Gastrocnemius medialis (tissue), 4 donors: ENCODE results near the gene NUDT4. TPM values are rescaled to one million over a fixed set of nuclear protein-coding genes. Genes with fewer than 3 reads are reported as not detected.

ENCODE experiments used
- ATAC-seq, 2 donors: fragments of 150-250 bp; one replicate each; pipeline ENCODE4 v1.9.1; 2016
- DNase-seq, 2 donors: peaks; one replicate each; pipeline ENCODE4 v3.0.0-alpha.2; 2019
- H3K27ac ChIP-seq, 4 donors: fragments of 200-600 bp; sonication (generic); 1 replicate in 1 of 4; 2 replicates in 3 of 4; pipeline ENCODE4 v1.5.1; 2016 to 2018; ENCODE audit warnings: mild to moderate bottlenecking in 2 of 4, moderate library complexity in 1 of 4
- H3K27me3 ChIP-seq, 3 donors: fragments of 200-600 bp; sonication (generic) in 2 of 3; 1 replicate in 1 of 3; 2 replicates in 2 of 3; pipeline versions ENCODE4 v1.5.1 to v1.6.0; 2016 to 2019; ENCODE audit warnings: mild to moderate bottlenecking in 1 of 3, moderate library complexity in 1 of 3
- H3K36me3 ChIP-seq, 2 donors: fragments of 200-600 bp; sonication (generic) in 1 of 2; one replicate each; pipeline ENCODE4 v1.5.1; 2017 to 2018
- H3K4me1 ChIP-seq, 2 donors: fragments of 200-600 bp; sonication (generic) in 1 of 2; one replicate each; pipeline ENCODE4 v1.5.1; 2016 to 2017; ENCODE audit warnings: mild to moderate bottlenecking in 2 of 2
- H3K4me3 ChIP-seq, 4 donors: fragments of 200-600 bp; sonication (generic) in 3 of 4; 1 replicate in 1 of 4; 2 replicates in 3 of 4; pipeline ENCODE4 v1.5.1; 2016 to 2019; ENCODE audit warnings: mild to moderate bottlenecking in 2 of 4
- H3K9me3 ChIP-seq, 3 donors: fragments of 200-600 bp; sonication (generic) in 2 of 3; 1 replicate in 1 of 3; 2 replicates in 2 of 3; pipeline ENCODE4 v1.5.1; 2016 to 2019
- POLR2A ChIP-seq, 2 donors: fragments of 450-650 bp; IDR thresholded peaks; one replicate each; pipeline ENCODE4 v1.6.1; 2017; ENCODE audit warnings: antibody characterized with exemption in 2 of 2, mild to moderate bottlenecking in 2 of 2, moderate library complexity in 2 of 2
- in situ Hi-C, 4 donors: fragments of 200-750 bp; cut with MboI; loops; one replicate each; pipeline versions ENCODE4 v1.15.0 to v1.8.0; 2017; ENCODE audit warnings: low sequenced_read_pairs in 4 of 4
- intact Hi-C: fragments of 100-400 bp; cut with DNase I; formaldehyde crosslinking; loops from one replicate; pipeline ENCODE4 v1.15.1; 2023; ENCODE audit warnings: low total_unique reads
- total RNA-seq, 4 donors: library from RNA; depleted of rRNA; stranded (reverse); fragments of >200 nt; gene quantifications; one replicate each; pipeline versions ENCODE4 v1.1.0 to v1.2.3, GENCODE V29; 2016
- TF ChIP-seq, protein P1 (sequence below), 5 experiments: fragments of 450-650 bp in 3 of 5; fragments of 200-600 bp in 2 of 5; sonication (generic) in 2 of 5; IDR thresholded peaks in 4 of 5; conservative IDR thresholded peaks in 1 of 5; 1 replicate in 4 of 5; 2 replicates in 1 of 5; pipeline ENCODE4 v1.5.1; 2016 to 2019; ENCODE audit warnings: antibody characterized with exemption in 5 of 5, mild to moderate bottlenecking in 3 of 5, moderate library complexity in 3 of 5

The NUDT4 gene
- total RNA-seq, 4 donors from 2014 or later = 26.8 to 299 (median 51.1) TPM

GRCh38 chr12:93447555-93448290, 70.0 kb downstream of the NUDT4 start:
- Histone ChIP-seq H3K4me3 (no peak overlapping the region), H3K27me3 (no peaks in the 10 kb centered on the region), H3K36me3 (no peaks in the 10 kb centered on the region), H3K9me3 (no peaks in the 10 kb centered on the region), H3K4me1 (peaks cover 6% of the 10 kb centered on the region in 2 donors), H3K27ac (no peak overlapping the region)
- no peak for TF ChIP-seq POLR2A (IDR thresholded peaks at IDR 0.05)
- TF ChIP-seq, protein P1, sequence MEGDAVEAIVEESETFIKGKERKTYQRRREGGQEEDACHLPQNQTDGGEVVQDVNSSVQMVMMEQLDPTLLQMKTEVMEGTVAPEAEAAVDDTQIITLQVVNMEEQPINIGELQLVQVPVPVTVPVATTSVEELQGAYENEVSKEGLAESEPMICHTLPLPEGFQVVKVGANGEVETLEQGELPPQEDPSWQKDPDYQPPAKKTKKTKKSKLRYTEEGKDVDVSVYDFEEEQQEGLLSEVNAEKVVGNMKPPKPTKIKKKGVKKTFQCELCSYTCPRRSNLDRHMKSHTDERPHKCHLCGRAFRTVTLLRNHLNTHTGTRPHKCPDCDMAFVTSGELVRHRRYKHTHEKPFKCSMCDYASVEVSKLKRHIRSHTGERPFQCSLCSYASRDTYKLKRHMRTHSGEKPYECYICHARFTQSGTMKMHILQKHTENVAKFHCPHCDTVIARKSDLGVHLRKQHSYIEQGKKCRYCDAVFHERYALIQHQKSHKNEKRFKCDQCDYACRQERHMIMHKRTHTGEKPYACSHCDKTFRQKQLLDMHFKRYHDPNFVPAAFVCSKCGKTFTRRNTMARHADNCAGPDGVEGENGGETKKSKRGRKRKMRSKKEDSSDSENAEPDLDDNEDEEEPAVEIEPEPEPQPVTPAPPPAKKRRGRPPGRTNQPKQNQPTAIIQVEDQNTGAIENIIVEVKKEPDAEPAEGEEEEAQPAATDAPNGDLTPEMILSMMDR (IDR thresholded peaks at IDR 0.05 in 4 of 5, conservative IDR thresholded peaks at IDR 0.05 in 1 of 5) = no peak
- intact Hi-C loops (no loop called here), in situ Hi-C loops (no loop called here)
- ATAC-seq (no peak), DNase-seq (no peak)

DNA sequence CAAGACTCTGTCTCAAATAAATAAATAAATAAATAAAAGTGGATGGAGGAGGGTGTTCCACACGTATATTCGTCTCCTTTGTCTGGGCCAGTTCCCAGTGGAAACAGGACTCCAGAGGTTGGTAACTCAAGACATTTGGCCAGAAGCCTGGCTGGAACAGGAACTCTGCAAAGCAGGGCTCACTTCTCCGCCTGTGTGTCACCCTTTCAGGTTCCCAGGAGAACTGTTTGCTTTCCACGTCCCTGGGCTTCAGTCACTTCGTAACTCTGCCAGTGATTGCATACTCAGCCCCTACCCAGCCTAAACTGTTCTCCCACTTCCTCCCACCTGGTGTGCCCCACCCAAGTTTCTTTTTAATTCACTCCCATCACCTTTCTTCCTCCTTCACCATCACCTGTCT, 71.1 kb downstream of the NUDT4 start:
- ATAC-seq (peak; percentile 59 to 93), DNase-seq (peak; percentile 34 to 48)
- H3K9me3 ChIP-seq = no peaks in the 10 kb centered on the region
- no peaks in the 10 kb centered on the region for H3K36me3 ChIP-seq
- in situ Hi-C loops (no loop called here), intact Hi-C loops (no loop called here)
- TF ChIP-seq, protein P1 (IDR thresholded peaks at IDR 0.05 in 4 of 5, conservative IDR thresholded peaks at IDR 0.05 in 1 of 5) = no peak
- no peak for TF ChIP-seq POLR2A (IDR thresholded peaks at IDR 0.05)
- no peak overlapping the region for H3K4me3 ChIP-seq
- peak overlapping the region in 1 of 4 donors; percentile 39 for H3K27ac ChIP-seq
- no peaks in the 10 kb centered on the region for H3K27me3 ChIP-seq
- H3K4me1 ChIP-seq = peaks cover 2 to 6% of the 10 kb centered on the region in 2 donors

GRCh38 chr12:93449277-93449676, 71.6 kb downstream of the NUDT4 start:
- Histone ChIP-seq H3K9me3 (no peaks in the 10 kb centered on the region), H3K4me1 (peaks cover 2 to 6% of the 10 kb centered on the region in 2 donors), H3K27ac (no peak overlapping the region), H3K4me3 (no peak overlapping the region), H3K27me3 (no peaks in the 10 kb centered on the region), H3K36me3 (no peaks in the 10 kb centered on the region)
- TF ChIP-seq, protein P1 (IDR thresholded peaks at IDR 0.05 in 4 of 5, conservative IDR thresholded peaks at IDR 0.05 in 1 of 5) = no peak
- TF ChIP-seq POLR2A (IDR thresholded peaks at IDR 0.05) = no peak
- in situ Hi-C loops = no loop called here
- intact Hi-C loops = no loop called here
- ATAC-seq = no peak
- DNase-seq = no peak

GRCh38 chr12:93451423-93452158, 73.9 kb downstream of the NUDT4 start:
- in situ Hi-C loops (no loop called here), intact Hi-C loops (no loop called here)
- no peak for DNase-seq
- Histone ChIP-seq H3K27ac (no peak overlapping the region), H3K9me3 (no peaks in the 10 kb centered on the region), H3K4me1 (peaks cover 2 to 6% of the 10 kb centered on the region in 2 donors), H3K27me3 (no peaks in the 10 kb centered on the region), H3K36me3 (no peaks in the 10 kb centered on the region), H3K4me3 (no peak overlapping the region)
- TF ChIP-seq, protein P1 (IDR thresholded peaks at IDR 0.05 in 4 of 5, conservative IDR thresholded peaks at IDR 0.05 in 1 of 5) = no peak
- no peak for TF ChIP-seq POLR2A (IDR thresholded peaks at IDR 0.05)
- ATAC-seq = no peak
